Aorta (tissue), 5 donors: ENCODE data around the gene STIM1. TPM values are rescaled to one million over a fixed set of nuclear protein-coding genes. Genes with fewer than 3 reads are reported as not detected.

Experiments
- ATAC-seq: fragments of 200-7000 bp; cut with Tn5 transposase; one replicate; pipeline ENCODE4 v1.9.1; 2022; ENCODE audit warnings: moderate library complexity; ENCODE audit not compliant: low FRiP score
- DNase-seq, 2 donors: peaks; one replicate each; pipeline ENCODE4 v3.0.0-alpha.2; 2020
- H3K27ac ChIP-seq, 2 donors: one replicate each; pipeline ENCODE4 v1.5.1; 2013; ENCODE audit warnings: low read length in 2 of 2, mild to moderate bottlenecking in 2 of 2, moderate library complexity in 2 of 2, control low read depth in 1 of 2, inconsistent platforms in 1 of 2, low read depth in 1 of 2
- H3K27me3 ChIP-seq, 2 donors: one replicate each; pipeline ENCODE4 v1.6.1; 2013; ENCODE audit warnings: control low read depth in 1 of 2, low read length in 1 of 2, mild to moderate bottlenecking in 1 of 2, moderate library complexity in 1 of 2; ENCODE audit not compliant: insufficient read depth in 2 of 2, control insufficient read depth in 1 of 2
- H3K36me3 ChIP-seq, 2 donors: one replicate each; pipeline ENCODE4 v1.6.1; 2013; ENCODE audit warnings: control low read depth in 1 of 2, low read length in 1 of 2, mild to moderate bottlenecking in 1 of 2; ENCODE audit not compliant: insufficient read depth in 2 of 2, control insufficient read depth in 1 of 2
- H3K4me1 ChIP-seq, 2 donors: one replicate each; pipeline ENCODE4 v1.6.1; 2013; ENCODE audit warnings: low read length in 2 of 2, control low read depth in 1 of 2, mild to moderate bottlenecking in 1 of 2, moderate library complexity in 1 of 2; ENCODE audit not compliant: insufficient read depth in 2 of 2, control insufficient read depth in 1 of 2
- H3K4me3 ChIP-seq, 2 donors: one replicate each; pipeline ENCODE4 v1.5.1; 2013; ENCODE audit warnings: low read length in 2 of 2, control low read depth in 1 of 2, mild to moderate bottlenecking in 1 of 2
- H3K9me3 ChIP-seq: one replicate; pipeline ENCODE4 v1.6.1; 2013; ENCODE audit warnings: mild to moderate bottlenecking, low read length; ENCODE audit not compliant: control insufficient read depth
- WGBS, 2 donors: extraction: QIAGEN DNeasy Blood & Tissue Kit; methylation state at CpG; one replicate each; pipeline ENCODE4 v1.1.7; 2013; 5-methylcytosine and 5-hydroxymethylcytosine counted together
- intact Hi-C, 2 donors: fragments of 100-400 bp; cut with DNase I; formaldehyde crosslinking; loops; one replicate each; pipeline versions ENCODE4 v1.14.2 to v1.15.0; 2022
- polyA plus RNA-seq, 2 donors: library from polyadenylated mRNA; stranded (reverse); fragments of 200-250 nt; gene quantifications; one replicate each; pipeline ENCODE4 v1.2.3, GENCODE V29; 2013
- total RNA-seq, 2 donors: library from RNA; stranded (reverse); fragmentation: NEBNext Ultra II Directional; extraction: Animal tissue kit (Norgen Biotek cat#: 25700); gene quantifications; one replicate each; pipeline ENCODE4 v1.2.1, GENCODE V29; 2021
- donor health status: healthy with polysubstance abuse.
- donor health status: Bipolar disorder and iron deficiency.
- donor health status: DM: no; HTN: no; CAD: no.
- donor health status: DM: no; HTN: no; CAD: no.
- donor health status: DM: yes; HTN: yes; CAD: no.

The STIM1 gene
- total and polyA plus RNA-seq, 4 donors, result 14.9 to 69.5 (median 48.8) TPM

DNA sequence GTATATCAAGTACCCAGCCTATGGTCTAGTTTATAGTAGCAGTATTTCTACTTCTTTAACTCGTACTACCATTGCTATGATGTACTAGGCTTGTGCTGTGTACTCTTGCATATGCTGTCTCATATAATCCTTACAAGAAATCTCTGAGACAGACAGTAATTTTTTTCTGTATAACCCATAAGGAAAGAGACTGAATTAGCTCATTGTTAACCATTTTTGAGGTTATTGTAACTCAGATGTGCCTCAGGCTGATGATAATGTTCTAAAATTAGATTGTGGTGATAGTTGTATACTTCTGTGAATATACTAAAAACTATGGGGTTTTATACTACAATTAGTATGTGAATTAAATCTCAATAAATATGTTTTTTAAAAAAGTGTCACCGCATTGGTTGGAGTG, 127.0 kb downstream of the STIM1 start:
- Histone ChIP-seq H3K27me3 (no peaks in the 10 kb centered on the region), H3K9me3 (no peaks in the 10 kb centered on the region), H3K4me3 (no peak overlapping the region), H3K27ac (no peak overlapping the region), H3K4me1 (peaks cover 0 to 3% of the 10 kb centered on the region in 2 donors), H3K36me3 (no peaks in the 10 kb centered on the region)
- intact Hi-C loops, result no loop called here
- ATAC-seq, result no peak
- DNase-seq, result no peak
- WGBS, 2 donors, result 97% methylated on average over 2 of the region's 2 CpGs

DNA sequence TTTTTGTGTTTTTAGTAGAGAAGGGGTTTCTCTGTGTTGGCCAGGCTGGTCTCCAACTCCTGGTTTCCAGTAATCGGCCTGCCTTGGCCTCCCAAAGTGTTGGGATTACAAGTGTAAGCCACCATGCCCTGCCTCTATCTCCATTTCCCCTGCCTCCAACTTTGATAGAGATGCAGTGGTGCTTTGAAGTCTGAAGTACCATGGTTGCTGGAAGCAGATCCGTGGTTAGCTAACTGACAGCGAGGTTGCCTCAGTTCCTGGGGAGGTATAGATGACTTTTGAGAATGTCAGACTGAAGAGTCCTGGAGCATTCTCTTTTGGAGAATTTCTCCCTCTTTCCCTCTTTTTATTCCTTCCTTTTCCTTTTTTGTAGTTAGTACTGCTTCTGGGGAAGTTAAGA, 127.6 kb downstream of the STIM1 start:
- Histone ChIP-seq H3K4me3 (no peak overlapping the region), H3K4me1 (peaks cover 0 to 3% of the 10 kb centered on the region in 2 donors), H3K36me3 (no peaks in the 10 kb centered on the region), H3K27me3 (no peaks in the 10 kb centered on the region), H3K9me3 (no peaks in the 10 kb centered on the region), H3K27ac (no peak overlapping the region)
- intact Hi-C loops, result no loop called here
- DNase-seq (no peak), ATAC-seq (no peak)
- WGBS, 2 donors, result 94 to 95% methylated on average over 3 of the region's 3 CpGs

DNA sequence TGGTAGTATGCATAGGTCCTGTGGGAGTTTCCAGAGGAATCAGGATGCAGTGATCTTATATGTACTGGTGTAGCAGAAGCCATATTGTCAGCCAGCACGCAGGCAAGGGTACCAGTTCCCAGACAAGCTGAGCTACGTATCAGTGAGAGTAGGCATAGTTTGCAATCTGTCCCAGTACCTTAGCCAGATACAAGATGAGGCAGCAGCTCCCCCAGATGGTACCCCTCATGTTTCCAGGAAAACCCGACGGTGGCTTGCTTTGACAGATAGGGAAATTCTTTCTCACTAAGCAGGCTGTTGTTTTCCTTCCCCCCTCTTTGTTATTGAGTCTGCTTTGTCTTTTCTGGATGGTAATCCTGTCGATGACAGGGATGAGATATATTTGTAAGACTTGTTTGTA, 129.4 kb downstream of the STIM1 start:
- no peak overlapping the region for H3K4me3 ChIP-seq
- DNase-seq, result no peak
- no peaks in the 10 kb centered on the region for H3K9me3 ChIP-seq
- intact Hi-C loops, result no loop called here
- peaks cover 0 to 3% of the 10 kb centered on the region in 2 donors for H3K4me1 ChIP-seq
- 71 to 74% methylated on average over 5 of the region's 5 CpGs for WGBS, 2 donors
- H3K27me3 ChIP-seq, result no peaks in the 10 kb centered on the region
- no peak for ATAC-seq
- H3K36me3 ChIP-seq, result no peaks in the 10 kb centered on the region
- no peak overlapping the region for H3K27ac ChIP-seq

DNA sequence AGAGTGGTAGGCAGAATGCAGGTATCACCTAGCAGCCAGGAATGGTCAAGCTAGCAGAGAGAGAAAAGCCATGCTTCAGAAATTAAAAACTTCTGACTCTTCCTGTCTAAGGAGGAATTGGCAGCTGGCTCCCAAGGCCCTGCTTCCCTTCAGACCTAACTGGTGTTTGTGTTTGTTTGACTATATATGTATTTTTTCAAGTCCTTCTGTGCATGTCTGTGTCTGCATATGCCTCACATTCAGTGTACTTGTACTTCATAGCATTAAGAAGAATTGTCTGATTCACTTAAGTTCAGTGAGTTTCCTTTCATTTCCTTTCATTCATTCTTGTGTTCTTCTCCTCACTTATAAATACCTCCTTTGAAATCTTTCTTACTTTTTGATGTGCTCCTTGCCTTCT, 130.2 kb downstream of the STIM1 start:
- Histone ChIP-seq H3K4me3 (no peak overlapping the region), H3K27ac (no peak overlapping the region), H3K4me1 (peaks cover 0 to 3% of the 10 kb centered on the region in 2 donors), H3K36me3 (no peaks in the 10 kb centered on the region), H3K27me3 (no peaks in the 10 kb centered on the region), H3K9me3 (no peaks in the 10 kb centered on the region)
- intact Hi-C loops, result no loop called here
- no peak for DNase-seq
- ATAC-seq, result no peak

DNA sequence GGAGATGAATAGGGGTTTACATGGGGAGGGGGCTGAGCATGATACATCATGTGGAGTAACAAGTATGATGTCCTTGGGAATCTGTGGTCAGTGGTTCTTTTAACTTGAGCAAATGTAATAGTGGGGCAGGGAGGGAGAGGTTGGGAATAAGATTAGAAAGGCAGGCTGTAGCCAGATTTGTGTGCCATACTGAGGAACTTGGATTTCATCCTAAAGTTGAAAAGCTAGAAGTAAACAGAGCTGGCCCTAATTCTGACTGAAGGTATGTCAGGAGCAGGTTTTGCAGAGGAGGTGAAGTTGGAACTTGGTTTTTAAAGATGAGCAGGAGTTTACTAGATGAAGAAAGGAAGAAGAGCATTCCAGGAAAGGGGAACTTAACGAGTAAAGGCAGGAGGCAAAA, 130.8 kb downstream of the STIM1 start:
- no peak for ATAC-seq
- no peak overlapping the region for H3K27ac ChIP-seq
- no peak for DNase-seq
- 82 to 85% methylated on average over 1 of the region's 1 CpG for WGBS, 2 donors
- H3K36me3 ChIP-seq, result no peaks in the 10 kb centered on the region
- H3K4me3 ChIP-seq, result no peak overlapping the region
- no peaks in the 10 kb centered on the region for H3K27me3 ChIP-seq
- intact Hi-C loops, result no loop called here
- H3K4me1 ChIP-seq, result peaks cover 0 to 3% of the 10 kb centered on the region in 2 donors
- H3K9me3 ChIP-seq, result no peaks in the 10 kb centered on the region

DNA sequence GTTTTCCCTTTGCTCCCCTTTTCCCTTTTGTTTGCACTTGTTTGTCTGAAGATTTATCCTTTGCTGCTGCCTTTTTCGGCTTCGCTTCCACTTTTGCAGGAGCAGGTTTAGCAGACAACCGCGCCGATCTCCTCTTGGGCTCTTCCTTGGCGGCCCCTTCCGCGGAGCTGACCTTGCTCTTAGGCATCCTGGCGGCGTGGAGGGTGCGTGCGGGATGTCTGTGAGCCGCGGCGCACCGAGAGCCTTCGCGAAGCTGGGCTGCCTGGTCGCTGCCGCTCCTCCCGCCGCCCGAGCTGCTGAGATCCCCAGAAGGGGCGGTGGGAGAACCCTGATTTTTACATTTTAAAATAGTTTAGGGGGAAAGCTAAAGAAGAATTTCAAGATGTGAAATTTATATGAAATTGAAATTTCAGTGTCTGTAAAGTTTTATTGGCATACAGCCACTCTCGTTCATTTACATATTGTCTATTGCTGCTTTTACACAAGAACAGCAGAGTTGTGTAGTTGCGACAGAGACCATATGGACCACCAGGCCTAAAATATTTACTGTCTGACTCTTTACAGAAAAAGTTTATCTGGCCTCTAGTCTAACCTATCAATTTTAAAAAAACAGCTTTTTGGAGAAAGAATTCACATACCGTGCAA, 133.9 kb downstream of the STIM1 start:
- DNase-seq, result peak in 1 of 2 donors; percentile 49
- no peaks in the 10 kb centered on the region for H3K36me3 ChIP-seq
- H3K4me1 ChIP-seq, result peaks cover 0 to 3% of the 10 kb centered on the region in 2 donors
- H3K27me3 ChIP-seq, result no peaks in the 10 kb centered on the region
- H3K27ac ChIP-seq, result no peak overlapping the region
- H3K4me3 ChIP-seq, result no peak overlapping the region
- intact Hi-C loops, result no loop called here
- no peak for ATAC-seq
- no peaks in the 10 kb centered on the region for H3K9me3 ChIP-seq
- WGBS, 2 donors, result 79 to 83% methylated on average over 27 of the region's 27 CpGs

DNA sequence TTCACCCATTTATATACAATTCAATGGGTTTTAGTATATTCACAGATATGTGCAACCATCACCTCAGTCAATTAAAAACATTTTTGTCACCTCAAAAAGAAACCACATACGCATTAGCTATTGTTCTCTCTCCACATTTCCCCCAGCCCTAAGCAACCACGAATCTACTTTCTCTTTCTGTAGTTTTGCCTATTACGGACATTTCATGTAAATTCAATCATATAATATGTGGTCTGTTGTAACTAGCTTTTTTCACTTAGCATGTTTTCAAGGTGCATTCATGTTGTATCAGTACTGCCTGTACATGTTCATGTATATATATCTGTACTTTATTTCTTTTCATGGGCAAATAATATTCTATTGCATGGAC, 134.4 kb downstream of the STIM1 start:
- intact Hi-C loops, result no loop called here
- DNase-seq, result no peak
- 96 to 97% methylated on average over 3 of the region's 3 CpGs for WGBS, 2 donors
- no peak overlapping the region for H3K4me3 ChIP-seq
- H3K9me3 ChIP-seq, result no peaks in the 10 kb centered on the region
- H3K27ac ChIP-seq, result no peak overlapping the region
- no peak for ATAC-seq
- peaks cover 0 to 3% of the 10 kb centered on the region in 2 donors for H3K4me1 ChIP-seq
- H3K36me3 ChIP-seq, result no peaks in the 10 kb centered on the region
- no peaks in the 10 kb centered on the region for H3K27me3 ChIP-seq

DNA sequence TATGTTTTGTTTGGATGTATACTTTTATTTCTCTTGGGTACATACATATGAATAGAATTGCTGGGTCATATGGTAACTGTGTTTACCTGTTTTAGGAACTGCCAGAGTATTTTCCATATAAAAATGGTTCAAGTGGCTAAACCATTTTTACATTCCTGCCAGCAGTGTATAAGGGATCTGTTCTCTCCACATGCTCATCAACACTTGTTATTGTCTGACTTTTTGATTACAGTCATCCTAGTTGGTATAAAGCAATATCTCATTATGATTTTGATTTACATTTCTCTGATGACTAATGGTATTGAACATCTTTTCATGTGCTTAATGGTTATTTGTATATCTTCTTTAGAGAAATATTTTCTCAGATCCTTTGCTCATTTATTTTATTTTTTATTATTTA, 134.9 kb downstream of the STIM1 start:
- no peaks in the 10 kb centered on the region for H3K36me3 ChIP-seq
- no peaks in the 10 kb centered on the region for H3K27me3 ChIP-seq
- intact Hi-C loops, result no loop called here
- no peak overlapping the region for H3K27ac ChIP-seq
- DNase-seq (no peak), ATAC-seq (no peak)
- H3K4me1 ChIP-seq, result peaks cover 0 to 3% of the 10 kb centered on the region in 2 donors
- no peaks in the 10 kb centered on the region for H3K9me3 ChIP-seq
- no peak overlapping the region for H3K4me3 ChIP-seq

DNA sequence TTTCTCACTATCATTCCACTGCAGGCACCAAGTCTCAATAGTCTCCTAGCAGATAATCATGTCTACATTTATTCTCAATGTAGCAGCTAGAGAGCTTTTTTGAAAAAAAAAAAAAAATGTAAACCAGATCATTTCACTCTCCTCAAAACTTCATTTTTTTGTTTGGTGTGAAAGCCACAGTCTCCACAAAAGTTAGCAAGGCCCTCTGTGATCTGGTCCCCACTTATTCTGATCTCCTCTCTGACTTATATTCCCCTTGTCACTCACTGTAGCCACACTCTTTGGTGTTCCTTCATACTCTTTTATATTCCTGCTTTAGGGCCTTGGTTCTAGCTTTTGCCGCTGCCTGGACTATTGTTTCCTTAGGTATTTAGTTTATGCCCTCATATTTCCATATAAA, 137.5 kb downstream of the STIM1 start:
- DNase-seq, result no peak
- Histone ChIP-seq H3K4me1 (no peaks in the 10 kb centered on the region), H3K9me3 (no peaks in the 10 kb centered on the region), H3K36me3 (no peaks in the 10 kb centered on the region), H3K27me3 (no peaks in the 10 kb centered on the region), H3K27ac (no peak overlapping the region), H3K4me3 (no peak overlapping the region)
- intact Hi-C loops, result no loop called here
- ATAC-seq, result no peak
- WGBS, 2 donors, result 97 to 100% methylated on average over 1 of the region's 1 CpG
